ENCODE data around the gene NLRC4. TPM values are rescaled to one million over a fixed set of nuclear protein-coding genes. Genes with fewer than 3 reads are reported as not detected.

Gene NLRC4
- total RNA-seq, 1 experiment from 2014 or later, result not detected

GRCh38 chr2:32229635-32230034 lies 35.1 kb downstream of the NLRC4 start:
- intact Hi-C loops (cut with micrococcal nuclease; ENCODE audit: unreplicated experiment), result no loop called here
- Mint-ChIP-seq H3K4me3 (ENCODE audit: low read depth, unreplicated experiment) (no peak overlapping the region), H3K9me3 (ENCODE audit: low read depth, unreplicated experiment) (no peaks in the 10 kb centered on the region), H3K4me1 (ENCODE audit: low read depth, unreplicated experiment) (peaks cover 10% of the 10 kb centered on the region), H3K27ac (ENCODE audit: unreplicated experiment) (no peak overlapping the region), H3K27me3 (ENCODE audit: unreplicated experiment) (no peaks in the 10 kb centered on the region), H3K36me3 (ENCODE audit: insufficient read depth, unreplicated experiment) (peaks cover 10% of the 10 kb centered on the region)
- CTCF ChIA-PET, result no interaction called here
- TF ChIP-seq CTCF (IDR thresholded peaks at IDR 0.05; ENCODE audit: unreplicated experiment), result no peak
- no TSS peak for BruUV-seq (replicated peaks)
- no peak for DNase-seq

- Mint-ChIP-seq H3K9me3 (ENCODE audit: low read depth, unreplicated experiment) (no peaks in the 10 kb centered on the region), H3K27ac (ENCODE audit: unreplicated experiment) (no peak overlapping the region), H3K27me3 (ENCODE audit: unreplicated experiment) (no peaks in the 10 kb centered on the region), H3K36me3 (ENCODE audit: insufficient read depth, unreplicated experiment) (peaks cover 10% of the 10 kb centered on the region), H3K4me1 (ENCODE audit: low read depth, unreplicated experiment) (peaks cover 10% of the 10 kb centered on the region), H3K4me3 (ENCODE audit: low read depth, unreplicated experiment) (no peak overlapping the region)
- CTCF ChIA-PET, result no interaction called here
- intact Hi-C loops (cut with micrococcal nuclease; ENCODE audit: unreplicated experiment), result no loop called here
- no peak for TF ChIP-seq CTCF (IDR thresholded peaks at IDR 0.05; ENCODE audit: unreplicated experiment)
- BruUV-seq (replicated peaks), result no TSS peak
- no peak for DNase-seq
Measured at GRCh38 chr2:32228181-32228580, 36.5 kb downstream of the NLRC4 start.

GRCh38 chr2:32227492-32227891 lies 37.2 kb downstream of the NLRC4 start:
- Mint-ChIP-seq H3K27me3 (ENCODE audit: unreplicated experiment) (no peaks in the 10 kb centered on the region), H3K4me1 (ENCODE audit: low read depth, unreplicated experiment) (peaks cover 9% of the 10 kb centered on the region), H3K4me3 (ENCODE audit: low read depth, unreplicated experiment) (no peak overlapping the region), H3K27ac (ENCODE audit: unreplicated experiment) (no peak overlapping the region), H3K9me3 (ENCODE audit: low read depth, unreplicated experiment) (no peaks in the 10 kb centered on the region), H3K36me3 (ENCODE audit: insufficient read depth, unreplicated experiment) (peaks cover 14% of the 10 kb centered on the region)
- no peak for DNase-seq
- TF ChIP-seq CTCF (IDR thresholded peaks at IDR 0.05; ENCODE audit: unreplicated experiment), result no peak
- intact Hi-C loops (cut with micrococcal nuclease; ENCODE audit: unreplicated experiment), result no loop called here
- CTCF ChIA-PET, result no interaction called here
- no TSS peak for BruUV-seq (replicated peaks)

- CTCF ChIA-PET, result no interaction called here
Measured at GRCh38 chr2:32222966-32223365, 41.7 kb downstream of the NLRC4 start.

More at GRCh38 chr2:32222966-32223365, 41.7 kb downstream of the NLRC4 start:
- no peak for TF ChIP-seq CTCF (IDR thresholded peaks at IDR 0.05; ENCODE audit: unreplicated experiment)
- H3K9me3 Mint-ChIP-seq (ENCODE audit: low read depth, unreplicated experiment), result no peaks in the 10 kb centered on the region
- H3K27me3 Mint-ChIP-seq (ENCODE audit: unreplicated experiment), result no peaks in the 10 kb centered on the region
- peaks cover 34% of the 10 kb centered on the region for H3K36me3 Mint-ChIP-seq (ENCODE audit: insufficient read depth, unreplicated experiment)
- no TSS peak for BruUV-seq (replicated peaks)
- H3K27ac Mint-ChIP-seq (ENCODE audit: unreplicated experiment), result no peak overlapping the region
- no peak for DNase-seq
- no peaks in the 10 kb centered on the region for H3K4me1 Mint-ChIP-seq (ENCODE audit: low read depth, unreplicated experiment)
- H3K4me3 Mint-ChIP-seq (ENCODE audit: low read depth, unreplicated experiment), result no peak overlapping the region
- intact Hi-C loops (cut with micrococcal nuclease; ENCODE audit: unreplicated experiment), result no loop called here

All from Calu3 (cell line).